ENCODE data around the gene TECR.

GRCh38 chr19:14479975-14480699 is 49.3 kb upstream of the TECR start:
- TF ChIP-seq CTCF (IDR thresholded peaks at IDR 0.05; ENCODE audit: insufficient read depth, low read length, poor library complexity, severe bottlenecking) (peak; percentile 93), EZH2phosphoT487 (conservative IDR thresholded peaks at IDR 0.05; ENCODE audit: low read length) (no peak)
